ENCODE results near the gene MUSK. TPM values are rescaled to one million over a fixed set of nuclear protein-coding genes. Genes with fewer than 3 reads are reported as not detected.

MUSK gene
- total and polyA plus RNA-seq, 2 of the 8 experiments (the other 6 are each of a cell fraction or from before 2014, with no cell fraction given): not detected

DNA sequence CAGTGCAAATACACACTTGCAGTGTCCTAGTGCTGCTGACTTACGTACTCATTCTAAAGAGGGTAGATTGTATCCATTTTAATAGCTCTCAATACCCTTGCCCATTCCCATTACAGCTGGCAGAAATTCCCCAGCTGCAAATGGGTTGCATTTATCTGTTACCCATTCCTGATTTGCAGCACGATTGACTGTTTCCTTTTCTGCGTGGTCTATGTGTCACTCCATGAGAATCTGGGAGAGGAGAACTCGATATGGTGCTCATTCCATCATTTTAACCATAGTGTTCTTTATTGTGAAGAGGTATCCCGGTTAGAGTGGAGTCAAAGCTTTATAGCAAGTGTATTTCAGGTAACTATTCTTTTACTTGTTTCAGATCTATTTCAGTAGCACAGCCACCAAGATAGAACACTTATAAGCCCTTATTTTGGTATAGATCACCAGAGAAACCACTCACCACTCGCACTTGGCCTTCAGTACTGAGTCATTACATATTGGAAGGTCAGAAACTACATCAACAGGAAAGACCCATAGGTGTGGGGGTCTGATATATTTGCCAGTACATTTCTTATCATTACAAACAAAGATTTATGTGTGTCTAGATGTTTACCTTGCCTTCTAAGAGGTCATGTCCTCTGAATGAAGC, 139.5 kb downstream of the MUSK start:
- WGBS, 2 experiments (ENCODE audit: extremely low coverage in 1 of 2, insufficient coverage in 1 of 2, insufficient read length in 1 of 2, insufficient replicate concordance in 2 of 2, low coverage in 1 of 2, low lambda C conversion rate in 2 of 2, missing lambda C conversion rate in 1 of 2): 90% methylated on average over 6 of the region's 6 CpGs; no CpG with 5 or more reads in 1 of the 2 experiments
- H4K20me1 ChIP-seq (replicated peaks in 1 of 2; ENCODE audit: control insufficient read depth in 1 of 2, insufficient read depth in 2 of 2, low read length in 2 of 2): no peaks in the 10 kb centered on the region
- H2BK15ac ChIP-seq (ENCODE audit: low read length): no peak overlapping the region
- no peaks in the 10 kb centered on the region for H3K36me3 ChIP-seq (ENCODE audit: control insufficient read depth in 2 of 4, insufficient read depth in 4 of 4, low read length in 3 of 4)
- H3K18ac ChIP-seq (ENCODE audit: extremely low read depth, low read length): no peak overlapping the region
- no peaks in the 10 kb centered on the region for H3K79me2 ChIP-seq (ENCODE audit: control insufficient read depth in 1 of 2, insufficient read depth in 2 of 2, low read length in 2 of 2)
- no peak overlapping the region; the same call in 1 of the 2 replicates for H2AFZ ChIP-seq (ENCODE audit: low read length)
- POLR2A ChIA-PET (ENCODE audit: partially characterized antibody): no interaction called here
- no peak overlapping the region for H3K4me2 ChIP-seq (ENCODE audit: insufficient read depth in 1 of 2, low read depth in 2 of 2, low read length in 2 of 2)
- H3K4me3 ChIP-seq (ENCODE audit: extremely low read depth in 1 of 4, insufficient read depth in 2 of 4, low read depth in 3 of 4, low read length in 4 of 4): no peak overlapping the region
- H3K4me1 ChIP-seq (replicated peaks in 1 of 4; ENCODE audit: control insufficient read depth in 3 of 4, insufficient read depth in 4 of 4, low read length in 3 of 4): no peaks in the 10 kb centered on the region
- no peak overlapping the region for H3K9ac ChIP-seq (replicated peaks in 1 of 4; ENCODE audit: extremely low read depth in 1 of 4, low read depth in 3 of 4, low read length in 3 of 4)
- H3K27ac ChIP-seq (ENCODE audit: low read depth, low read length): no peak overlapping the region
- H4K5ac ChIP-seq (ENCODE audit: insufficient read length, low read depth, low read length): no peak overlapping the region
- H3K27me3 ChIP-seq (replicated peaks in 1 of 4; ENCODE audit: control insufficient read depth in 3 of 4, extremely low read depth in 1 of 4, insufficient read depth in 3 of 4, low read length in 3 of 4): no peaks in the 10 kb centered on the region
- CTCF ChIA-PET (ENCODE audit: partially characterized antibody): no interaction called here
- H3K14ac ChIP-seq (ENCODE audit: insufficient read length): no peak overlapping the region
- no peak overlapping the region for H4K91ac ChIP-seq (replicated peaks; ENCODE audit: insufficient read length, low read length)
- H4K8ac ChIP-seq (ENCODE audit: extremely low read depth, insufficient read depth, low read length): no peak overlapping the region
- no peak overlapping the region for H3K23ac ChIP-seq (ENCODE audit: insufficient read length)
- no peak for DNase-seq (ENCODE audit: low read depth in 1 of 2, low spot score in 2 of 2)
- H3K56ac ChIP-seq (replicated peaks; ENCODE audit: insufficient read length, low read depth, low read length): no peak overlapping the region
- no peak overlapping the region for H2BK20ac ChIP-seq (ENCODE audit: low read length)
- H3K79me1 ChIP-seq (ENCODE audit: low read depth, low read length): no peaks in the 10 kb centered on the region
- no peak overlapping the region for H3K4ac ChIP-seq (replicated peaks; ENCODE audit: insufficient read length, low read depth, low read length)
- no peak overlapping the region for H2BK12ac ChIP-seq (ENCODE audit: low read depth, low read length)
- H2AK5ac ChIP-seq (ENCODE audit: low read depth, low read length): no peak overlapping the region
- no peak overlapping the region for H2BK5ac ChIP-seq (ENCODE audit: low read depth, low read length)
- H3K23me2 ChIP-seq (ENCODE audit: low read depth, low read length): no peaks in the 10 kb centered on the region
- no peaks in the 10 kb centered on the region for H3K9me3 ChIP-seq (ENCODE audit: insufficient read depth in 2 of 2, low read depth in 1 of 2, low read length in 1 of 2)
- no peak for FAIRE-seq
- no peak overlapping the region for H2BK120ac ChIP-seq (replicated peaks; ENCODE audit: low read depth, low read length)
- TF ChIP-seq SUZ12 (IDR thresholded peaks at IDR 0.05; ENCODE audit: low read length): no peak
- no peak for TF ChIP-seq CBX5 (IDR thresholded peaks at IDR 0.05; ENCODE audit: low read depth, low read length)
- no peak for TF ChIP-seq POU5F1 (IDR thresholded peaks at IDR 0.05; ENCODE audit: low read depth, low read length)
- TF ChIP-seq PHF8 (conservative IDR thresholded peaks at IDR 0.05; ENCODE audit: low read depth, low read length): no peak
- TF ChIP-seq SIN3A (conservative IDR thresholded peaks at IDR 0.05 in 1 of 2, IDR thresholded peaks at IDR 0.05 in 1 of 2; ENCODE audit: low read depth in 1 of 2, low read length in 2 of 2): no peak
- TF ChIP-seq NANOG (IDR thresholded peaks at IDR 0.05; ENCODE audit: insufficient read depth, low read depth, low read length, poor library complexity, severe bottlenecking): no peak
- TF ChIP-seq ZNF274 (IDR thresholded peaks at IDR 0.05; ENCODE audit: borderline replicate concordance, extremely low read depth, low read length): no peak
- no peak for TF ChIP-seq SRF (IDR thresholded peaks at IDR 0.05; ENCODE audit: low read depth, low read length)
- TF ChIP-seq JUN (IDR thresholded peaks at IDR 0.05; ENCODE audit: low read depth, low read length): no peak
- TF ChIP-seq MAFK (IDR thresholded peaks at IDR 0.05; ENCODE audit: low read depth, low read length): no peak
- TF ChIP-seq TBP (IDR thresholded peaks at IDR 0.05; ENCODE audit: low read depth, low read length): no peak
- no peak for TF ChIP-seq YY1 (IDR thresholded peaks at IDR 0.05; ENCODE audit: low read depth, low read length)
- TF ChIP-seq CHD2 (IDR thresholded peaks at IDR 0.05; ENCODE audit: low read length): no peak
